A549 treated with Mapracorat at 1 μM for 4 hours (cell line): ENCODE results near the gene COX7B2. TPM values are rescaled to one million over a fixed set of nuclear protein-coding genes. Genes with fewer than 3 reads are reported as not detected.

Experiments used
- total RNA-seq: library from RNA; stranded (reverse); fragments of 200-300 nt; extraction: Qiagen RNA extraction; gene quantifications from 5 replicates; pipeline ENCODE4 v1.2.3, GENCODE V29; 2022

The COX7B2 gene, protein sequence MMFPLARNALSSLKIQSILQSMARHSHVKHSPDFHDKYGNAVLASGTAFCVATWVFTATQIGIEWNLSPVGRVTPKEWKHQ
- total RNA-seq, result not detected in 5 replicates

GRCh38 chr4:46909078-46909477 is at the start of gene COX7B2:
Gene COX7B2 (minus strand): TSS chr4:46909245. CDS start chr4:46735192, 174,053 bp downstream.

Other genes with a start within 250 kb of the COX7B2 start
- gene GABRA4, start 84.3 kb upstream of the COX7B2 start, total RNA-seq, result not detected in 5 replicates
- gene GABRB1, start 122.3 kb upstream of the COX7B2 start, total RNA-seq, result not detected in 5 replicates